Muscle layer of colon (tissue), 2 donors: ENCODE results near the gene YRDC.

Source experiments
- H3K27ac ChIP-seq: one replicate; pipeline ENCODE4 v1.7.0; 2013; ENCODE audit warnings: low read depth, mild to moderate bottlenecking, low read length, moderate library complexity
- H3K27me3 ChIP-seq, 2 donors: one replicate each; pipeline ENCODE4 v1.7.0; 2013; ENCODE audit warnings: low read length in 2 of 2, mild to moderate bottlenecking in 2 of 2; ENCODE audit not compliant: insufficient read depth in 2 of 2, control insufficient read depth in 1 of 2
- H3K36me3 ChIP-seq: one replicate; pipeline ENCODE4 v1.7.0; 2013; ENCODE audit warnings: mild to moderate bottlenecking, low read length; ENCODE audit not compliant: insufficient read depth
- H3K4me1 ChIP-seq: one replicate; pipeline ENCODE4 v1.7.0; 2013; ENCODE audit warnings: mild to moderate bottlenecking, low read length; ENCODE audit not compliant: insufficient read depth
- H3K4me3 ChIP-seq, 2 donors: one replicate each; pipeline ENCODE4 v1.7.0; 2013; ENCODE audit warnings: low read length in 2 of 2, low read depth in 1 of 2, mild to moderate bottlenecking in 1 of 2, moderate library complexity in 1 of 2
- H3K9ac ChIP-seq: one replicate; pipeline ENCODE4 v1.7.0; 2013; ENCODE audit warnings: low read length
- H3K9me3 ChIP-seq: one replicate; pipeline ENCODE4 v1.7.0; 2013; ENCODE audit warnings: mild to moderate bottlenecking, low read length
- donor health status: abdominal sarcoma.
- donor health status: Adenocarcinoma of cecum.

YRDC gene

DNA sequence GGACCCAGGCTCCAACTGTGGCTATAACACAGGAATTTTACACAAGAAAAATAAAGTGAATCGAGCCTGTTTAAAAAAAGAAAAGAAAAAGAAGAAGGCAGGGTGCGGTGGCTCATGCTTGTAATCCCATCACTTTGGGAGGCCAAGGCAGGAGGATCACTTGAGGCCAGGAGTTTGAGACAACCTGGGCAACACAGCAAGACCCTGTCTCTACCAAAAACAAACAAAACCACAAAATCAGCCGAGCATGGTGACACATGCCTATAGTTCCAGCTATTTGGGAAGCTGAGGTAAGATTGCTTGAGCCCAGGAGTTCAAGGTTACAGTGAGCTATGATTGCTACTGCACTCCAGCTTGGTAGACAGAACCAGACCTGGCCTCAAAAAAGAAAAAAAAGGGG, 33.6 kb upstream of the YRDC start:
- Histone ChIP-seq H3K4me3 (no peak overlapping the region), H3K27me3 (no peaks in the 10 kb centered on the region), H3K9me3 (no peaks in the 10 kb centered on the region), H3K9ac (no peak overlapping the region), H3K4me1 (no peaks in the 10 kb centered on the region), H3K36me3 (peaks cover 29% of the 10 kb centered on the region), H3K27ac (no peak overlapping the region)

DNA sequence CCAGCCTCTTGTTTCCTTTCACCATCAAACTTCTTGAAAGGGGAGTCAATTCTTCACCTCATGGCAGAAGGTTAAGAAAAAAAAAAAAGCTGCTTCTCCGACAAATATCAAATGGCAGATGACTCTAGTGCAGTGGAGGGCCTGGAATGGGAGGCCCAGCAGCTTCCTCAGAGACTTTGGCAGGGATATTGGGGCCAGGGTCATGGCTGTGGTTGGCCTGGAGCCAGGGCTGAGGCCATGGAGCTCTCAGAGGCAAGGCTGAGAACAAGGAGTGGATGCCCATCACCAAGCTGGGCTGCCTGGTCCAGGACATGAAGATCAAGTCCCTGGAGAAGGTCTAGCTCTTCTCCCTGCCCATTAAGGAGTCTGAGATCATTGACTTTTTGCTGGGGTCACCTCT, 32.7 kb upstream of the YRDC start:
- Histone ChIP-seq H3K27ac (no peak overlapping the region), H3K27me3 (no peaks in the 10 kb centered on the region), H3K9me3 (no peaks in the 10 kb centered on the region), H3K4me3 (no peak overlapping the region), H3K36me3 (peaks cover 29% of the 10 kb centered on the region), H3K4me1 (no peaks in the 10 kb centered on the region), H3K9ac (no peak overlapping the region)

DNA sequence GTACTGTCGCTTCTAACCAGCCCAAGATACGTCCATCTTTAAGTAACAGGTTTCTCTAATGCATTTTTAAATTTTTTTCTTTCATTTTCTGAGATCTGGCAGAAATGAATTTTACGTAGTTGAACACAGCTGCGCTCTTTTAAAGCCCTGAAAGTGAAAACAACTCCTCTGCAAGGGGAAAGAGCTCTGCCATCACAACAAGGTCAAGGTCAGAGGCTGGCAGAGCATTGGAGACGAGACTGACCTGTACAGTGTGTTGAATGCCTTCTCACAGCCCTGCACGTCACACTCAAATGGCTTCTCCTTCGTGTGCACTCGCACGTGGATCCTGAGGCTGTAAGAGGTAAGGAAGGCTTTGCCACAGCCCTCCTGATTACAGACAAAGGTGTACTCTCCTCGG, 31.7 kb upstream of the YRDC start:
- Histone ChIP-seq H3K27ac (no peak overlapping the region), H3K9ac (no peak overlapping the region), H3K4me3 (no peak overlapping the region), H3K36me3 (peaks cover 38% of the 10 kb centered on the region), H3K4me1 (no peaks in the 10 kb centered on the region), H3K9me3 (no peaks in the 10 kb centered on the region), H3K27me3 (no peaks in the 10 kb centered on the region)

DNA sequence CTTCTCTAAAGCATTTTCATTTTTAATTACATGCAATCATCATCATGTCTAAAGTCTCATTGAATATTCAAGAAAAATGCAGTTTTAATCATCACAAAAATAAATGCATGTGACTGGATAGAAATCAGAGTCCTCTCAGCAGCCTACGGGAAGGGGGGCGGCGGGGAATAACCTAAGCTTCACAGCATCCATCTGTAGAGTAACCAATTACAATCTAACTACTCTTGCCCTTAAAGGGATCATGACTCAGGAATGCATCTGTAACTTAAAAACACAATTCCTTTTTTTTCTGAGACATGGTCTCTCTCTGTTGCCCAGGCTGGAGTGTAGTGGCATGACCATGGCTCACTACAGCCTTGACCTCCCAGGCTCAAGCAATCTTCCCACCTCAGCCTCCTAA, 28.8 kb upstream of the YRDC start:
- Histone ChIP-seq H3K27me3 (no peaks in the 10 kb centered on the region), H3K27ac (no peak overlapping the region), H3K4me1 (no peaks in the 10 kb centered on the region), H3K4me3 (no peak overlapping the region), H3K9me3 (no peaks in the 10 kb centered on the region), H3K9ac (no peak overlapping the region), H3K36me3 (peaks cover 51% of the 10 kb centered on the region)

DNA sequence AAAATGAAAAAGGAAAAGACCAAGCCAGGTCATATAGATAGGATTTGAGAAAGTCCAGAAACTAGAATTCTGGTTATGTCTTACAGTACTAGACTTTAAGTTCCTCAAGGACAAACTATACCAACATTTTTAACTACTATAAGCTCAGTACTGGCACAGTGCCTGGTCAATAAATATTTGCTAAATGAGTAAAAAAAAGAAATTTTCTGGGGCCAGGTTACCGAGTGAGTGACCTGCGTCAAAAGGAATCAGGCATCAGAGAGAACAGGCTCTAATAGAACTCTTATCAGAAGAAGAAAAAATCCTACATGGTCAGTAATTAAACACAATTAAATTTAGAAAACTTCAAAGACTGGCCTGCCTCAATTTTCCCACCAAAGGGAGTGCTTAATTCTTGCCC, 23.8 kb upstream of the YRDC start:
- no peak overlapping the region for H3K27ac ChIP-seq
- no peaks in the 10 kb centered on the region for H3K4me1 ChIP-seq
- peaks cover 36% of the 10 kb centered on the region for H3K36me3 ChIP-seq
- no peaks in the 10 kb centered on the region for H3K9me3 ChIP-seq
- no peaks in the 10 kb centered on the region for H3K27me3 ChIP-seq
- no peak overlapping the region for H3K9ac ChIP-seq
- H3K4me3 ChIP-seq = no peak overlapping the region

DNA sequence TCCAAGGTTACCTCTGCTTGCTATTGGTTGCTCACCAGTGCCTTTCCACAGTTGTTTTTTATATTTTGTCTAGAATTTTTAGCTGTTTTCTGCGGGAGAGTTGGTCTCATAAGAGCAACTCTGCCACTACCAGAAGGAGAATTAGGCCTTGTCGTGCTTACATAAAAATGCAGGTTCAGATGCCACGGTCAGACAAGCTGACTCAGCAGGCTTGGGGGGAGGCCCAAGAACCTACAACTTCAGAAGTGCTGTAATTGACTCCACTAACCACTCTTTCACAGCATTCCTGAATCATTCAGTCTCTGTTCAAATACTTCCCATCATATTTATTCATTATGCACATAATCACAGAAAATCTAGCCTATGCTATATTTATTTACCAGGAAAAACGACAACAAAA, 23.1 kb upstream of the YRDC start:
- Histone ChIP-seq H3K27me3 (no peaks in the 10 kb centered on the region), H3K9ac (no peak overlapping the region), H3K4me1 (no peaks in the 10 kb centered on the region), H3K4me3 (no peak overlapping the region), H3K27ac (no peak overlapping the region), H3K9me3 (no peaks in the 10 kb centered on the region), H3K36me3 (peaks cover 37% of the 10 kb centered on the region)

DNA sequence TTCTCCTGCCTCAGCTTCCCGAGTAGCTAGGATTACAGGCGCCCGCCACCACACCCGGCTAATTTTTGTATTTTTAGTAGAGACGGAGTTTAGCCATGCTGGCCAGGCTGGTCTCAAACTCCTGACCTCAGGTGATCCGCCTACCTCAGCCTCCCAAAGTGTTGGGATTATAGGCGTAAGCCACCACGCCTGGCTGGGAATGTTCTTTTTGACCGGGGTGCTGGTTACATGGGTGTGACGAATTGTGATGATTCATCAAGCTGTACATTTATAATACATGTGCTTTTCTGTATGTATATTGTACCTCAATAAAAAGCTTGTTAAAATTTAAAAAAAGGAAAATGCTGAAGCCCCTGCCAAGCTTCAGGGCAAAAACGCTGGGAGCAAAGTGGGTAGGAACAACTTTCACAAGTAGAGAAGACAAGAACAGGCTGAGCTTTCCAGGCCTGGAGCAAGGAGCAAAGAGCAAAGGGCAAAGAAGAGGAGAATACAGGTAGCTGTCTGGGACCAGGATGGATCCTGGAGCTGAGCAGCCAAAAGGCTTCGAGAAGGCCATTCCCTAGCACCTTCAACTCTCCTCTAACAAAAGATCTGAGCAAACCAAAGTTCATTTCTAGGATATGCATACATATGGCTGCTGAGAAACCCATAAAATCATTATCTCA, 20.5 kb upstream of the YRDC start:
- no peaks in the 10 kb centered on the region for H3K9me3 ChIP-seq
- no peaks in the 10 kb centered on the region for H3K27me3 ChIP-seq
- no peak overlapping the region for H3K4me3 ChIP-seq
- peaks cover 25% of the 10 kb centered on the region for H3K36me3 ChIP-seq
- H3K4me1 ChIP-seq = no peaks in the 10 kb centered on the region
- no peak overlapping the region for H3K27ac ChIP-seq
- H3K9ac ChIP-seq = no peak overlapping the region

DNA sequence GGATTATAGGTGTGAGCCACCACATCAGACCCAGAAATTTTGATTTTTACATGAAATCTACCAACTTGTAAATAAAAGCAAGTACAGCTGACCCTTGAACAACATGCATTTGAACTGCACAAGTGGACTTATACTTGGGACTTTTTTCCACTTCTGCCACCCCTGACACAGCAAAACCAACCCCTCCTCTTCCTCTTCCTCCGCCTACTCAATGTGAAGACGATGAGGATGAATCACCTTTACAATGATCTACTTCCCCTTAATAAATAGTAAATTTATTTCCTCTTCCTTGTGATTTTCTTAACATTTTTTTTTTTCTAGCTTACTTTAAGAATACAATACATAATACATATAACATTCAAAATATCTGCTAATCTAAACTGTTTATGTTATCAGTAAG, 17.5 kb upstream of the YRDC start:
- Histone ChIP-seq H3K9ac (no peak overlapping the region), H3K9me3 (no peaks in the 10 kb centered on the region), H3K4me3 (no peak overlapping the region), H3K27ac (no peak overlapping the region), H3K4me1 (no peaks in the 10 kb centered on the region), H3K27me3 (no peaks in the 10 kb centered on the region), H3K36me3 (peaks cover 34% of the 10 kb centered on the region)

DNA sequence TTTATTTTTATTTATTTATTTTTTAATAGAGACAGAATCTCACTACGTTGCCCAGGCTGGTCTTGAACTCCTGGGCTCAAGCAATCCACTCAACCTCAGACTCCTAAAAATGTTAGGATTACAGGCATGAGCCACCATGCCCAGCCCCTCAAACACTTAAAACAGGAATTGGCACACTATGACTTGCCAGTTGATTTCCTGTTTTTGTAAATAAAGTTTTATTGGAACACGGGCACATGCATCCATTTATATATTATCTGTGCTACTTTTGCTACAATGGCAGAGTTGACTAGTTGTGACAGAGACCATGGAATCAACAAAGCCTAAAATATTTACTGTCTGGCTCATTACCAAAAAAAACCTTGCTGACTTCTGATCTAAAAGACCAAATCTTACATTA, 16.0 kb upstream of the YRDC start:
- no peaks in the 10 kb centered on the region for H3K27me3 ChIP-seq
- no peak overlapping the region for H3K27ac ChIP-seq
- no peaks in the 10 kb centered on the region for H3K4me1 ChIP-seq
- no peak overlapping the region for H3K9ac ChIP-seq
- no peak overlapping the region for H3K4me3 ChIP-seq
- no peaks in the 10 kb centered on the region for H3K9me3 ChIP-seq
- peaks cover 37% of the 10 kb centered on the region for H3K36me3 ChIP-seq

DNA sequence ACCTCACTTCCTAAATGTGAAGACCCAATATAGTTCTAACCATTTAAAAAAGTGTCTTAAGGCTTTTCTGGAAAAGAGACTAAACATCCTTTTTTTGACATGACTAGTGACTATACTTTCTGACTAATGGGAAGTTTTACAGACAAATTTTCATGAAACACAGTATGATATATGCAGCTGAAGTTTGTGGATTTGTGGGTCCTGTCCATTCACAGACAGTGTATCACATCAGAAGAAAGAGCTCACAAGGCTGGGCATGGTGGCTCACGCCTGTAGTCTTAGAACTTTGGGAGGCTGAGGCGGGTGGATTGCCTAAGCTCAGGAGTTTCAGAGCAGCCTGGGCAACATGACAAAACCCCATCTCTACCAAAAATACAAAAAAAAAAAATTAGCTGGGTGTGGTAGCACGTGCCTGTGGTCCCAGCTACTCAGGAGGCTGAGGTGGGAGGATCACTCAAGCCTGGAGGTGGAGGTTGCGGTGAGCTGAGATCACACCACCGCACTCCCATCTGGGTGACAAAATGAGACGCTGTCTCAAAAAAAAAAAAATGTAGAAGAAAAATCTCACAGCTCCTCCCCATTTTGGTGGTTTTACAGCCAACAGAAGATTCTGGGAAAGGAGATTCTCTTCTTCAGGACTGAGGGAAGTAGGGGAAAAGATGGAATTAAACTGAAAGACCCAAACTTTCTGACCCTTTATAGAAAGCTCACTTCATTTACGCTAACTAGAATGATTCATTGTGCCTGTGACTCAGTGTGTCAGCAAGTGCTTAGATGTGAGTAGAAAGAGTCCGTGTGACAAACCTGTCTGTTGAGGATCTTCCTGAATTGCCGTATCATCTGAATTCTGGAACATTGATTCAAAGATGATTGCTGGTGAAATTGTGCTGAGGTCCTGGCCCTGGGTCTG, 15.2 kb upstream of the YRDC start:
- no peaks in the 10 kb centered on the region for H3K27me3 ChIP-seq
- H3K9ac ChIP-seq = no peak overlapping the region
- H3K4me3 ChIP-seq = no peak overlapping the region
- H3K9me3 ChIP-seq = no peaks in the 10 kb centered on the region
- H3K4me1 ChIP-seq = no peaks in the 10 kb centered on the region
- no peak overlapping the region for H3K27ac ChIP-seq
- peaks cover 37% of the 10 kb centered on the region for H3K36me3 ChIP-seq

DNA sequence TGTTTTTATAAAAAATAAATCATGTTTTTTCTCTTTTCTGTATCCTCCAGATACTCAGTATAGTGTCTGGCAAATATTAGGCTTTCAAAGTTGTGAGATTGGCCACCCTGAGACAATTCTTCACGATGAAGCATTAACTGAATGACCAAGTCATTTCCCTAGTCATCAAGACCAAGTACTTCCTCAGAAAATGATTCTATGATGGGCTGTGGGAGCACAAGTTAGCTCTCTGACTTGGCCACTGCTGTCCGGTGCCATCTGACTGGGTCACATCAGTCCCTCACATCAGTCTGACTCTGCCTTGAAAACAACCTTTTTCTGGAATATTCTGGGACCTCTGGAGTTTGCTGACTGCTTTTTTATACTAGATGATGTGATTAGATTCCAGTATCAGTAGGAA, 13.5 kb upstream of the YRDC start:
- Histone ChIP-seq H3K9me3 (no peaks in the 10 kb centered on the region), H3K9ac (no peak overlapping the region), H3K4me1 (no peaks in the 10 kb centered on the region), H3K27ac (no peak overlapping the region), H3K36me3 (peaks cover 44% of the 10 kb centered on the region), H3K27me3 (no peaks in the 10 kb centered on the region), H3K4me3 (no peak overlapping the region)

DNA sequence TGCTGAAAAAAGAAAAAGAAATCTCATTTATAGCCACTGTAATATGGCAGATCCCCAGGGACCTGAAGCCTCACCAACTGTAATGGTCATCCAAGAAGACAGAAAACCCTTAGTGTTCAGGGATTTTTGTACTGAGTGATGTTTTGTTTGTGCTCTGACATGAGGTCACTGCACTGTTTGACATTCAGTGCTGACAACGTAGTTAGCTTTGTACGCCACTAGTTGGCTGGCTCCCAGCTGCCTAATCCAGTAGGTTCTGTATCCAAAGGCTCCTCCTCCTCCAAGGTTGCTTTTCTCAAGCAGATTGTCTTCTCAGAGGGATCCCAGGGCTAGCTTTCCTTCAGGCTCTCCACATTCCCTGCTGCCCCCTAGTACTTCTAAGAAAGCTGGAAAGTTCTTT, 9.5 kb upstream of the YRDC start:
- Histone ChIP-seq H3K4me3 (no peak overlapping the region), H3K9ac (no peak overlapping the region), H3K4me1 (no peaks in the 10 kb centered on the region), H3K27me3 (no peaks in the 10 kb centered on the region), H3K36me3 (peaks cover 43% of the 10 kb centered on the region), H3K9me3 (no peaks in the 10 kb centered on the region), H3K27ac (no peak overlapping the region)
